ENCODE measurements around the gene SRD5A1.

- TF ChIP-seq EZH2 (IDR thresholded peaks at IDR 0.05; ENCODE audit: insufficient read depth, poor library complexity, severe bottlenecking) (no peak), EZH2phosphoT487 (IDR thresholded peaks at IDR 0.05; ENCODE audit: insufficient read depth, low read depth) (no peak)
Measured at GRCh38 chr5:6598351-6598900, 34.8 kb upstream of the SRD5A1 start.
